Measurements from ENCODE around the gene ETS1. TPM values are rescaled to one million over a fixed set of nuclear protein-coding genes. Genes with fewer than 3 reads are reported as not detected.

Gene ETS1
- total RNA-seq, 1 donor from 2014 or later, result 154 TPM

DNA sequence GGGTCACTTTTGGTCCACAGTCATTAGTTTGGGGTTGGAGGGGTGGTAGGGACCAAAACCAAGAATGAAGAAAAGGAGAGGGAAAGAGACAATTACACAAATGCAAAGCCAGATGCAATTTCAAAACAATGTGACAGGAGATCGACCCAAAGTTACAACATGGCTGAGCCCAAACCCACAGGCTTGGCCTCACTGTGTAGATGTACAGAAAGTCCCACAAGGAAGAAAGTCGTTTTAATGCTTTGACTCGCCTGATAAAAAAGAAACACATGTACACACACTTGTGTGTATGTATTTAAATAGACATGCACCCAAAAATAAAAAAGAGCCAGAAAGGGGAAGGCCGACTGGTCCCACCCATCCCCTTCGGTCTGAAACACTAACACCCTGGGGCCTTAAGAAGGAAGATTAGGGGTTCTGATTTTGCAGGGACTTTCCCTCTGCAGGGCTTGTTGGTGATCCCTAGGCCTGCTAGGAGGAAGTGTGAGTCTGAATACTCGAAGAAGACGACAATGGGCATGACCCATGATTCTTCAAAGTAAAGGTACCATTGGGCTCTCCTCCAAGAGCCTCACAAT is 104.1 kb downstream of the ETS1 start:
- DNase-seq (ENCODE audit: low spot score), result no peak

- no peak for DNase-seq (ENCODE audit: low spot score)
Measured at GRCh38 chr11:128482512-128483191, 104.7 kb downstream of the ETS1 start.

DNA sequence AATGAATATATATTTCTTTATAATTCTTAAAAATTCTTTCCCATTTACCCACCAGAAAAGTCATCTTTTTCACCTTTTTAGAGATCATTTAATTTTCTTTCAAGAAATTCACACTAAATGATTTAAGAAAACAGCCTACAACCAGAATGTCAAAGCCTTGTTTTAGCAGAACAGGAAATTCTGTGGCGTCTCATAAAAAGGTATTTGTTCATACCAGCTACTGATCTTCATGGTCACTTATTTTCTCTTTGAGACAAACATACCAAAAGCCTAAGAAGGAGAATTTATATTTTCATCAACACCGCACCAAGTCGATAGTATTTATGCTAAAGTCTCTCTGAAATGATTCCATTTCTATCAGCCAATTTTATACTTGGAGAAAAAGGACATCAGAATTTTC is 105.3 kb downstream of the ETS1 start:
- DNase-seq (ENCODE audit: low spot score), result no peak

DNA sequence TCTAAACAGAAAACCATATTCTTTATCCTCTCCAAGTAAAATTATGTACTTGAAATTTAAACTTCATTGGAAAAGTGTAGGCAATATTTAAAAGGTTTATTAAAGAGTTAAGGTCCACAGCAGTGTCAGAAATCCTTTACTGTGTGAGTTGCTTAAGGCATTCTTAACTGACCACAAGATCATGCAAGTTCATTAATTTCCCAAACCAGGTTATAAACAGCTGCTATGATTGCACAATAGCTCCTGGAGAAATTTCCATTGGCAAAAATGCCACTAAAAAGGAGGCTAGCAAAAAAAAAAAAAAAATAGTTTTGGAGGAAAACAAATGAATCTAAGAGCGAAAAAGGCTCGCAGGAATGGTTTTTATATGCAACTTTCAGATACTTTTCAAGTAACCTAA is 106.2 kb downstream of the ETS1 start:
- DNase-seq (ENCODE audit: low spot score), result no peak

DNA sequence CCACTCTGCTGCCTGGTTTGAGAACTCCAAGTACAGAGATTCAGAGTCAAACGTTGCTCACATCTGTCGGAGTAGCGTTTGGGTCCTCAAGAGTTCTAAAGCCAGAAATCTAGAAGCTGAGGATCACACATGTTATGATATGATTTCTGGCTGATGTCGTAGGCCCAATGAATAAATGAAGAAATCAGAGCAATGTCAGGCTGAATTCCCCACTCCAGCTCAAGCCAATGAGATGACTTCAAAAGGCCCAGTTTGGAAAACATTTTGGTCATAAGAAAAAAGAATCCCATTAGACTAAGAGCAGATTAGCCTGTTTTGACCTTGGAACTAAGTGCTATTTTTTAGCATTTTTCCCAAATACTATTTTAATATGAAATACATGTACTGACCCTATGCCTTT is 106.7 kb downstream of the ETS1 start:
- no peak for DNase-seq (ENCODE audit: low spot score)

GRCh38 chr11:128480066-128480465 is 107.3 kb downstream of the ETS1 start:
- DNase-seq (ENCODE audit: low spot score), result no peak

- DNase-seq (ENCODE audit: low spot score), result no peak
Measured at GRCh38 chr11:128479144-128479543, 108.2 kb downstream of the ETS1 start.

- no peak for DNase-seq (ENCODE audit: low spot score)
Measured at GRCh38 chr11:128478305-128478704, 109.1 kb downstream of the ETS1 start.

DNA sequence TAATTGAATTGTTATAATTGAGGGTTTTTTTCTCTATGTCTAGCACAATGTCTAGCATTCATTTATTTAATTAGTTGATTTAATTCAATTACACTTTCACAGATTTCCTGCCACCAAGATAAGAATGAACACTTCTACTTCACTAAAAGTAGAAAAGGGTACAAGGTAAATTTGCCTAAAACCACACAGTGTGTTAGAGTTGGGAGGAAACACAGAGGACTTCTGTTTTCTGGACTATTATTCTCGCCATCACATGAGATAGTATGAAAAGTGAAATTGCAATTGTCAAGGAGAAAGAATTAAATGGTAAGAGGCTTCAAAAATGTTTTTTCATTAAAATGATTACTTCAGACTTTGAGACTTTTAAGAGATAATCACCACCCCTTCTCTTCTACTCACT is 109.5 kb downstream of the ETS1 start:
- no peak for DNase-seq (ENCODE audit: low spot score)

- DNase-seq (ENCODE audit: low spot score), result no peak
Measured at GRCh38 chr11:128477278-128477677, 110.1 kb downstream of the ETS1 start.

- DNase-seq (ENCODE audit: low spot score), result no peak
Measured at GRCh38 chr11:128476729-128477128, 110.6 kb downstream of the ETS1 start.

DNA sequence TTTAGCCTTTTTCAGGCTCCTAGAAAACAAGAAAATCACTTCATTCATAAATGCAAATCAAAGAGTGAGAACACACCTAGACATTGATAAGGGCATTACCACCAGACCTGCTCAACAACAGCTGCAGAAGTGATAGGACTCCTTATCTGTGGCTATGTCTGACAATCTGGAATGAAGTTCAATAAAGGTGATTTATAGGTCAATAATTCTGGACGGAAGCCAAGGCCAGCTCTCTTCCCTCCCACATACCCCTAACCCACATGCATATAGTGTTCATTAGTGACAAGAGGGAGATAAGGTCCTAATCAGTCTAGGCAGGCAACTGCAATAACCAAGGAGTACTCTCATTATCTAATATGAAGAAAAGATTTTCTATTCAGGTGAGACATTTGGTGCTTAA is 111.3 kb downstream of the ETS1 start:
- DNase-seq (ENCODE audit: low spot score), result no peak

DNA sequence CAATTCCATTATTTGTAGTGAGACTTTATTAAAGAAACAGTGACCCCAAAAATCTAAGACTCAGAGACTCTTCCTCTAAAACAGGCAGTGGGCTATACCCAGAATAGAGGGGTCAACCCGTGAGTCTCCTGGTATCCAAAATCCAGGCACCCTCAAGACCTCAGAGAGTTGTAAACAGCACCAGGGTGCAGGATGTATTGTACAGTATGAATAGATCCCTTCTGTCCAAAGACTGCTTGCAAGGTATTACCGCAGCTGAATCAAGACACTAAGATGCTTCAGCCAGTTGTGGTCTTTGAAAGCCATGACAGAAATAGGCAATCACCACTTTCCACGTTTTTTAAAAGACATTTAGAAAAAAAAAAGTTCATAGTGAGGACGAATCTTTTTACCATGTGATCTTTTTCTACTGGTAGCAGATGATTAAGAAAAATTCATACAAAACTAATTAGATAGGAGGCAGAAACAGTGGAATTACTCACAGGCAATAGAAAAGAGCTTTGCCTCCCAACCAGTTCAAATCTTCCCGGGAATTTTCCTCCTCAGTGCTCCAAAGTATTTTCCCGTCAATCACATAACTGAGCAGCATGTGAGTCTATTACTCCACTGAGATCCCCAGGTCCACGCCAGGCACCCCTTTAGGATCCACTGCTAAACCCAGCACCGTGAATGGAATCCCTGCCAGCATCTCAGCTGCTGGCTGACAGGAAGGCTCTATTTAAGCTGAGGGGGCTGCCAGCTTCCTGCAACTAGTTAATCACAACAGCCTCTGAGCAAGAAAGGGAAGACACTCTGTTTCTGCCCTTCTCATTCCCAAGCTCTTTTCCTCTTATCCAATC is 113.1 kb downstream of the ETS1 start:
- no peak for DNase-seq (ENCODE audit: low spot score)

GRCh38 chr11:128473636-128474035 is 113.7 kb downstream of the ETS1 start:
- no peak for DNase-seq (ENCODE audit: low spot score)

DNA sequence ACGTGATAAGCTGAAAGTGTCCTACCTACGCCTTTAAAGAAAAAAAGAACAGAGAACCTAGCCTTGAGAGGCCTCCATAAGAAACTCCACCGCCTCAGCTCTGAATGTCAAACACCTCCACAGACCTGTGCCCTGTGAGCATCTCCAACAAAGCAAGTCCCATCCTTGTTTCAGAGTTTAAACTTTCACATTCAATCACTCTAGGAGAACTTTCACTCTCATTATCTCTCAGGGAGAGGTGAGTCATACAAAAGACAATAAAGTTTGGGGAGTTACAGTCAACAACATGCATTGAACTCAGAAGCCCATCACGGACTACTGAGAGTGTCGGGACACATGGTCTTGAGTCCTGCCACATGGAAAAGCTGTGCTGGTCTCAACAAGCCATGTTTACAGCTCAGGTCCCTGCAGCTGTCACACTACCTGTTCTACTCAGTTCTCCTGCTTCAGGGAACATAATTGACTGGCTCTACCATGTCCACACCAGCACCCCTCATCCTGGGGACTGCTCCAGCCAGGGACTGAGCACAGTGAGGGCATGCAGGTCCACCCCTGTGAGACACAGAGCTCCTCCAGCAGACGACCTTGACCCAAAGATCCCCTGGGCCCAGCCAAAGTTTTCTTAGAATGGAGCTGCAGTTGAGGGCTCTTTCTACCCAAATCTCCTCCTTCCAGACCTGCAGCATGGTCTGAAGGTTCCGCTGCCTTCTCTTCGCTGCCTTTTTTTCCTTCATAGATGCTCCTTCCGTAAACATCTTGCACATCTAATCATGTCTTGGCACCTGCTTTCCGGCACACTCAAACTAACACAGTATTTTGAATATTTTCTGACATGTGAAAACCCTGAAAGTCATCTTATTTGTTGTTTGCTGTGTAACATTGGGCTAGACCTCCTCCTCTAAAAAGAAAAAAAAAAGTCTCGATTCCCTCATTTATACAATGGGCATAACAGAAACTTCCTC is 114.9 kb downstream of the ETS1 start:
- DNase-seq (ENCODE audit: low spot score), result no peak

DNA sequence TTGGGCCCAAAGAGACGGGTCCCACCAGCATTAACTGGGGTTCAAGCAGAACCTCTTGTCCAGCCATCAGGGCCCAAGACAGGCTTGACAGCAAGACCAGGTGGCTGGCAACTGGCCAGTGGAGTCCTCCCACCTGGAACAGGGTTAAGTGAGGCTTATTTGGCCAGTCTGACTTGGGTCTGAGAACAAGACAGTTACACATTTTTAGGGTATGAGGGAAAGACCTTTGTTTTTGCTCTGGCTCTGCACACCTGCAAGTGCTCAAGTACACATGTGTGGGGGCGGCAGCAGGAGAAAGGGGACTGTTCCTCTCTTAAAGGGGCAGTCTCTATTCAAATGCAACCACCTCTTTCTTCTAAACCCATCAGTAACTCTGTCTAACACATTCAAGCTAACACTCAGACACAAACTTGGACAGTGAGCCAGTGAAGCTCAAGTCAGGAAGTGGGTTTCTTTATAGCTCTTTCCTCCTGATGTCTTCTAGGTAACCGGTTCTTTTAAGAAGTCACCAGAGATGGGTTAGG is 116.2 kb downstream of the ETS1 start:
- DNase-seq (ENCODE audit: low spot score), result no peak

- DNase-seq (ENCODE audit: low spot score), result no peak
Measured at GRCh38 chr11:128470081-128470480, 117.3 kb downstream of the ETS1 start.

DNA sequence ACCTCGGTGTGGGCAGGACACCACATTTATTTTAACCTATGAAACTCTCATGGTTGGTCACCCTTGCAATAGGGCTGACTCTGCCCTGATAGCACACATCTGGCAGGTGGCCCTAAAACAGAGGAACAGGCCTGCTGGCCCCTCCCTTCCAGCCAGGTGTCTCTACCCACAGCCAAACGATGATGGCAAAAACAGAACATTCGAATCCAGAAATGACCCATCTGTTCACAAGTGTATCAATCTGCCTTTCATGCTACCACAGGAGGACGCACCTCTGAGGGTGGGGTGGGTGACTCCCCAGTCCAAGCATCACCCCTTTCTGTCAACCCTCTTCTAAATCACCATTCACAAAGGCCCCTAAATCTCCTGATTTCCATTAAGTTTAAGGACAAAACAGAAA is 118.1 kb downstream of the ETS1 start:
- DNase-seq (ENCODE audit: low spot score), result no peak

- DNase-seq (ENCODE audit: low spot score), result no peak
Measured at GRCh38 chr11:128468111-128468510, 119.2 kb downstream of the ETS1 start.

DNA sequence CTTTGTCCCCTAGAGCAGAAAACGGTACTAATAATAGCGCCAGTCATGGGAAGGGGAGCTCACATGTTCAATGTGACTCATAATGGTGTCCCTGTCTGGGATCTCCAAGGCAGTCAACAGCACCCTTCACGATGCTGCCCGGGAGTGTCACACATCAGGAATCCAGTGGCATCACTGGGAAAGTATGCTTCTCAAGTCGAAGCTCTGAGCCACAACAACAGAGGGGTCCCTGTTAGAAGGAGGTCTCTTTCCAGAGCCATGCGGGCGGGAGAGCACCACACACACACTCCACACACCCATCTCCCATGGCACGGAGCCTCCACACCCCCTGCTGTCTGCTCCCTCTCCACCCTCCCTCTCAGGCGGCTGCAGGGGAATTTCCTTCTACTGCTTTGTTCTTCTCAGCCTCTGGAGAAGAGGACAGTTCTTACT is 119.7 kb downstream of the ETS1 start:
- DNase-seq (ENCODE audit: low spot score), result no peak

DNA sequence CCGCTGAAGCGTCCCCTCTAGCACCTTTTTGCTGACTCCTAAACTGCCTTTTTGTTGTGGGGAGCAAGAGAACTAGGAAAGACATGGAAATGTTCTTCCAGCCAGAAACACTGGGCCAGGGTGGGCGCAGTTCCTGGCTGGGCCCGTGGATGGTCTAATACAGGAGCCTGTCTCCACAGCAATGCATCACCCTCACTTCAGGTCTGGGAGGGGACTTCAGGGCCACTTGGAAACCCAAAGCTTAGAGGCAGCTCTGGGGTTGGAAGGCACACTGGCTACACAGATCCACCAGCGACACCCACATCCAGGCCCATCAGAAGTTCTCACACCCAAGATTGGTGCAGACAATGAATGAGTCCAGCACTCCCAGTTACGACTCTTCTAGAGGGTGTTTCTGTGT is 120.3 kb downstream of the ETS1 start:
- no peak for DNase-seq (ENCODE audit: low spot score)

Data from mesenteric fat pad (tissue), 1 donor.